NCI-H1436 (cell line): ENCODE measurements around the gene ZFAND3.

ENCODE experiments used
- DNase-seq: peaks from one replicate; lab custom pipeline; 2025; lab: John Stamatoyannopoulos, UW

The ZFAND3 gene

GRCh38 chr6:37798436-37799262 is 20.9 kb upstream of the ZFAND3 start:
- no peak for DNase-seq

- DNase-seq = no peak
Measured at GRCh38 chr6:37799263-37799644, 20.3 kb upstream of the ZFAND3 start.

GRCh38 chr6:37800703-37801604 is 18.6 kb upstream of the ZFAND3 start:
- DNase-seq = no peak

- DNase-seq = no peak
Measured at GRCh38 chr6:37801605-37801940, 18.0 kb upstream of the ZFAND3 start.

GRCh38 chr6:37802810-37803209 is 16.7 kb upstream of the ZFAND3 start:
- DNase-seq = no peak

- no peak for DNase-seq
Measured at GRCh38 chr6:37804586-37804985, 14.9 kb upstream of the ZFAND3 start.

- no peak for DNase-seq
Measured at GRCh38 chr6:37806213-37806612, 13.3 kb upstream of the ZFAND3 start.

GRCh38 chr6:37807656-37808055 is 11.9 kb upstream of the ZFAND3 start:
- DNase-seq = no peak

GRCh38 chr6:37809197-37809543 is 10.4 kb upstream of the ZFAND3 start:
- DNase-seq = no peak

GRCh38 chr6:37812841-37813240 is 6.7 kb upstream of the ZFAND3 start:
- DNase-seq = no peak

- DNase-seq = no peak
Measured at GRCh38 chr6:37814374-37814773, 5.2 kb upstream of the ZFAND3 start.

- no peak for DNase-seq
Measured at GRCh38 chr6:37816599-37817375, 2.7 kb upstream of the ZFAND3 start.

- peak; percentile 92 for DNase-seq
Measured at GRCh38 chr6:37818536-37819176, 871 bp upstream of the ZFAND3 start.

- DNase-seq = no peak
Measured at GRCh38 chr6:37819802-37820717, 533 bp downstream of the ZFAND3 start.

- DNase-seq = no peak
Measured at GRCh38 chr6:37820718-37821079, 1.2 kb downstream of the ZFAND3 start.

- DNase-seq = no peak
Measured at GRCh38 chr6:37821446-37821845, 1.9 kb downstream of the ZFAND3 start.

- no peak for DNase-seq
Measured at GRCh38 chr6:37822851-37823682, 3.5 kb downstream of the ZFAND3 start.

GRCh38 chr6:37824170-37824569 is 4.6 kb downstream of the ZFAND3 start:
- no peak for DNase-seq

- no peak for DNase-seq
Measured at GRCh38 chr6:37826188-37826587, 6.7 kb downstream of the ZFAND3 start.

GRCh38 chr6:37826993-37827392 is 7.5 kb downstream of the ZFAND3 start:
- no peak for DNase-seq
